HG03432 (cell line): ENCODE results near the gene SPA17.

Source experiments
- ATAC-seq: cut with Tn5 transposase; IDR thresholded peaks from one replicate; pipeline ENCODE4 v1.9.1; 2021; ENCODE audit warnings: mild to moderate bottlenecking, moderate library complexity; ENCODE audit not compliant: unreplicated experiment

Gene SPA17

GRCh38 chr11:124673333-124674167, at the start of gene SPA17, which contains the start of gene SIAE:
Gene SPA17 (plus strand): TSS chr11:124673904. CDS start chr11:124675265, 1,361 bp downstream.
Gene SIAE (minus strand): TSS chr11:124673739. CDS start chr11:124673708, 31 bp downstream.
- ATAC-seq: peak; percentile 95

- no peak for ATAC-seq
Measured at GRCh38 chr11:124625504-124626168, 48.1 kb upstream of the SPA17 start.

- ATAC-seq: no peak
Measured at GRCh38 chr11:124627546-124627945, 46.2 kb upstream of the SPA17 start.

GRCh38 chr11:124629961-124630360, 43.7 kb upstream of the SPA17 start:
- ATAC-seq: no peak

GRCh38 chr11:124633355-124633754, 40.3 kb upstream of the SPA17 start:
- no peak for ATAC-seq

- ATAC-seq: no peak
Measured at GRCh38 chr11:124635932-124636331, 37.8 kb upstream of the SPA17 start.

- ATAC-seq: no peak
Measured at GRCh38 chr11:124638500-124638899, 35.2 kb upstream of the SPA17 start.

- ATAC-seq: no peak
Measured at GRCh38 chr11:124639186-124639585, 34.5 kb upstream of the SPA17 start.

- no peak for ATAC-seq
Measured at GRCh38 chr11:124640666-124641065, 33.0 kb upstream of the SPA17 start.

GRCh38 chr11:124642628-124643027, 31.1 kb upstream of the SPA17 start:
- ATAC-seq: no peak

- ATAC-seq: no peak
Measured at GRCh38 chr11:124643042-124643604, 30.6 kb upstream of the SPA17 start.

- ATAC-seq: no peak
Measured at GRCh38 chr11:124643605-124644425, 29.9 kb upstream of the SPA17 start.

- peak; percentile 67 for ATAC-seq
Measured at GRCh38 chr11:124644426-124645280, 29.1 kb upstream of the SPA17 start.

- ATAC-seq: peak; percentile 63
Measured at GRCh38 chr11:124646148-124646547, 27.6 kb upstream of the SPA17 start.

- ATAC-seq: no peak
Measured at GRCh38 chr11:124648610-124649009, 25.1 kb upstream of the SPA17 start.

- ATAC-seq: no peak
Measured at GRCh38 chr11:124656774-124657630, 16.7 kb upstream of the SPA17 start.

GRCh38 chr11:124657904-124658303, 15.8 kb upstream of the SPA17 start:
- no peak for ATAC-seq

GRCh38 chr11:124658501-124658900, 15.2 kb upstream of the SPA17 start:
- ATAC-seq: no peak

GRCh38 chr11:124658986-124659385, 14.7 kb upstream of the SPA17 start:
- ATAC-seq: no peak
